GM03348 (cell line): ENCODE measurements around the gene CLIC6.
A peak's percentile ranks its signal among the peaks of the same experiment; 100 is the strongest.

Experiments used
- DNase-seq: peaks from one replicate; pipeline ENCODE4 v3.0.0; 2012; ENCODE audit warnings: low spot score

Gene CLIC6

GRCh38 chr21:34728479-34728878 lies 59.7 kb downstream of the CLIC6 start:
- DNase-seq, result no peak

GRCh38 chr21:34730194-34730593 lies 61.4 kb downstream of the CLIC6 start:
- DNase-seq, result no peak

DNA sequence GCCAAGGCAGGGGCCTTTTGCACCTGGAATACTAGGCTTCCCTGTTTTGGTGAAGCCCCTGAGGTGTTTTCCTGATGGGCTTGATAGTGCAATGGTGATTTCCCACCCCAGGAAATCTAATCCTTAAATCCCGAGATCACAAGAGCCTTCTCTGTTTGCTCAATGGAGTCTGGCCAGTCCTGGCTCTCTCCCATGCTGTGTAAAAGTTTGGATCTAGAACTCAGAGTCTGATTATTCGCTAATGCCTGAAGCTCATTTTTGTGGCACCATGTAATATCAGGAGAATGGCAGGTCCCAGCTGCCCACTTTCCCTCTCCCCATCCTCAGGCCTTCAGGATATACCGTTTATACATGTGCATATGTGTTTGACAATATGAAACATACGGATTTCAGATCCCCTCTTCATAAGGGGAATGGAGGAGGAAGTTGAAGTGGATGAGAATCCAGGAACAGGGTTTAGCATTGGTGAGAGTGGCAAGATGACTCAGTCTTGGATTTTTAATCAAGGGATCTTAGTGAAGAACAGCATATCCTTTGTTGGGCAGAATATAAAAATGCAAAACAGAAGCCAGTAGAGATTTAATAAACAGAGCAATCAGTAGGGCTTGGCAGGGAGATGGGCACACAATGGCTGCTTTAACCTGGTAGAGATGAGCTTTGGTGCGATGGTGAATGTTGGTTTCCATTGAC lies 62.1 kb downstream of the CLIC6 start:
- DNase-seq, result no peak

DNA sequence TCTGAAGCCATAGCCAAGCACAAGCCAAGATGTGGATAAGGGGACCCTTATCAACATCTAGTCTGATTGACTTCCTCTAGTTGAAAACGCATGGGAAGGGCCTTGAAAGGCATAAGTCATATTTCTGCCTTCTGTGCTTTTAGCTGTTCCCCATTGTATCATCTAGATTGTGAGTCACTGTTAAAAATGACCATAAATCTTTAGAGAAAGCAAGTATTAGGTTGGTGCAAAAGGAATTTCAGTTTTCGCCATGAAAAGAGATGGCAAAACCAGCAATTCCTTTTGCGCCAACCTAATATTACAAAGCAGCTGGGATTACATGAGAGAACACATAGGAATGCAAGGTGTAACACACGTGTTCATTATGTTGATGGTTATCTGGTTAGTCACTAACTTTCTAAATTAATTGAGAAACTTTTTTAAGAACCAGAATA lies 63.6 kb downstream of the CLIC6 start:
- DNase-seq, result no peak

DNA sequence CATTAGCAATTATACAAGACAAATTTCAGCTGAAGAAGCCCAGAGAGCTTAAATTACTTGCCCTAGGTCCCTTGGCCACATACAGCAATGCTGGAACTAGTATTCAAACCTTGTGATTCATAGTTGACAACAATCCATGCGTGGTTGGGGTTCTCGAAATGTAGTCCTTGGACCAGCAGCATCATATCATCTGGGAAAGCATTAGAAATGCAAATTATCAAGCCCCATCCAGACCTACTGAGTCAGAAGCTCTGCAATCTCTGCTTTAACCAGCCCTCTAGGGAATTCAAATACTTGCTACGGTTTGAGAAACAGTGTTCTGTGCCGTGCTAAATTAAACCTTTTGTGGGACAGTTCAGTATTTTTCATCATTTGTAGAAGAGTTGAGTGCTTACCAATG lies 65.1 kb downstream of the CLIC6 start:
- no peak for DNase-seq

DNA sequence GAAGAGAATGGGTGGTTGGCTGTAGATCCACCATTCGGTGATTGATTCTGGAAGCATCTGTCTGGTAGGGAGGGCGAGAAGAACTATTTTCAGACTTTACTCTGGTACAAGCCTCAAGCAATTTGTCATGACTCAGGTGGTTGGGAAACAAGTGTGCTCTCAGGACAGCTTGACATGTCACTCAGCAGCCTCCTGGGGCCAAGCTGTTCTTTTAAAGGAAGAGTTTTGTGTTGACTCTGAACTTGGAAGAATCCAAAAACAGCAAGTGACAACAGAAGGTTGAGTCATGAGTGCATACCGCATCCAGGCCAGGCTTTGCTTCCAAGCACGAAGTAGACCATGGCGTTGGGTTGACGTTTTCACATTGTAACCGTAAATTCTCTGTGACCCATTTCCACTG lies 65.9 kb downstream of the CLIC6 start:
- no peak for DNase-seq

DNA sequence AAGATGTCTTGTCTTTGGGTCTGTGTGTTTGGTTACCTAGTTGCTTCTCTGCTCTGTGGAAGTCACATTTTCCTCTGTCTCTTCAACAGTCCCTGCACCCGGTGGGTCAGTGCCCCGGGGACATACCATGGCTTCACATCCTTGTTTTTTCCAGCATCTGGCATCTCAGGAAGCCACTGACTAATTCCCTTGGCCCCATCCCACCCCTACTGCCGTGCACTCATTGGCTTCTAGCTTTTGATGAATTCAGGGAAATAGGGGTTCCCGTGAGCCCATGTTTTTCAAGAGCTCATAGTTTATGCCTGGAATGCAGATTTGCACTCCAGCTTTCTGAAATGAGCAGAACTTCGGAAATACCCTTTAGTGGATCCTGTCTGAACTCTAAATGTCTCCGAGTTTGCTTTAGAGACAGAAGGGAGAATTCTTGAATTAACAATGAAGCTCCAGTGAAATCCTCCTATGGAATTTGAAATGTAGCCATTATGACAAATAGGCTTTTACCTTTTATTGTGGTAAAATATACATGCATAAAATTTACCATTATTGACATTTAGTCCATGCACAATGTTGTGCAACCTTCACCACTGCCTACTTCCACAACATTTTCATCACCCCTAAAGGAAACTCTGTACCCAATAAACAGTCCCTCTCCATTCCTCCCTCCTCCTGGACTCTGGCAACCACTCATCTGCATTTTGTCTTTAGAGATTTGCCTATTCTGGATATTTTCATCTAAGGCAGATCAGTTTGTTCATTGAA lies 67.5 kb downstream of the CLIC6 start:
- peak; percentile 52 for DNase-seq

DNA sequence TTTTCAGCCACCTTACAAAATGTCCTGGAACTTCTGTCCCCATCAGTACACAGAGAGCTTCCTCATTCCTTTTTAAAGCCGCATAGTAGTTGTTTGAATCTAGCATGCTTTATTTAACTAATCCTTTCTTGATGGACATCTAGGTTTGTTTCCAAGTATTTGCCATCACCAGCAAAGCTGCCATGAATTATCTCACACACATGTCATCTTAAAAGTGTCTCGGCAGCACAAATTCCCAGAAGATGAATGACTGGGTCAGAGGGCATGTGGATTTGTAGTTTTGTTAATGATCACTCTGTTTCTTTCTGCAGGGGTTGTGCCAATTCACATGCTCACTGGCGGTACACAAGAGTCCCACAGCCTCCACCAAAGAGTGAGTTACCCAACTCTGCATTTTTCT lies 68.3 kb downstream of the CLIC6 start:
- DNase-seq, result peak; percentile 32

- no peak for DNase-seq
Observed at GRCh38 chr21:34740198-34740597, 71.4 kb downstream of the CLIC6 start.

DNA sequence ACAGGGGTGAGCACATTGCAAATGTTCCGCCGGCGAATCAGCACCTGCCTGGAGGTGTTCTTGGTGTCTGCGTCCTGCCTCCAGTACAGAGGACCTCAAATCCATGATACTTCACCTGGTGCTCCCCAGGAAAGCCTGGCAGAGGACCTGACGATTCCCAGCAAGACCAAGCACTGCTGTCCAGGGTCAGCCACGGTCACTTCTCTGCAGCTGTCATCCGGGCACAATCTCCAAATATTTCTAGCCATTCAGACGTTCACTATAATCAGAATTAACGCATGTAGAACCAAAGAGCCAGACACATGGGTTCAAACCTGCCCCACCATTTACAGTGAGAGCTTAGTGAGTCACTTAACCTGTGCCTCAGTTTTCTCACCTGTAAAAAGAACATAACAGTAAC lies 74.5 kb downstream of the CLIC6 start:
- no peak for DNase-seq

DNA sequence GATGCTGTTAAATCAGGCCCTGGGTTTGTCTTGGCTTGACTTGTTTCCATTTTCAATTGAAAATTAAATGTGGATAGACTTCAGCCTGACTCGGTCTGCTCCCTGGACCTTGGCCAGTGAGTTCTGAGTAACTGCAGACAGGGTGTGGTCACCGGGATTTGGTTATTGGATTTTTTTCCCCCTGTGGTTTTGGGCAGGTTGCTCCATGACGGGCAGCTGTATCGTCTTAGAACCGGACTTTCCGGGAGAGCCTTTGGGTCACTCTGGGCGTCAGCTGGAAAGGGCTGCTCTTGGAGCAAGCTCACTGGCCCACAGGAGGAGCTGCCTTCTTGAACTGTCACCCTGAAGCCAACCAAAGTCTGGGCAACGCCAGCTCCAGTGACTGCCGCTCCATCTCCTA lies 75.0 kb downstream of the CLIC6 start:
- peak; percentile 88 for DNase-seq

- no peak for DNase-seq
Observed at GRCh38 chr21:34744801-34745200, 76.0 kb downstream of the CLIC6 start.

- peak; percentile 91 for DNase-seq
Observed at GRCh38 chr21:34745557-34746255, 76.9 kb downstream of the CLIC6 start.

- no peak for DNase-seq
Observed at GRCh38 chr21:34748862-34749261, 80.1 kb downstream of the CLIC6 start.

DNA sequence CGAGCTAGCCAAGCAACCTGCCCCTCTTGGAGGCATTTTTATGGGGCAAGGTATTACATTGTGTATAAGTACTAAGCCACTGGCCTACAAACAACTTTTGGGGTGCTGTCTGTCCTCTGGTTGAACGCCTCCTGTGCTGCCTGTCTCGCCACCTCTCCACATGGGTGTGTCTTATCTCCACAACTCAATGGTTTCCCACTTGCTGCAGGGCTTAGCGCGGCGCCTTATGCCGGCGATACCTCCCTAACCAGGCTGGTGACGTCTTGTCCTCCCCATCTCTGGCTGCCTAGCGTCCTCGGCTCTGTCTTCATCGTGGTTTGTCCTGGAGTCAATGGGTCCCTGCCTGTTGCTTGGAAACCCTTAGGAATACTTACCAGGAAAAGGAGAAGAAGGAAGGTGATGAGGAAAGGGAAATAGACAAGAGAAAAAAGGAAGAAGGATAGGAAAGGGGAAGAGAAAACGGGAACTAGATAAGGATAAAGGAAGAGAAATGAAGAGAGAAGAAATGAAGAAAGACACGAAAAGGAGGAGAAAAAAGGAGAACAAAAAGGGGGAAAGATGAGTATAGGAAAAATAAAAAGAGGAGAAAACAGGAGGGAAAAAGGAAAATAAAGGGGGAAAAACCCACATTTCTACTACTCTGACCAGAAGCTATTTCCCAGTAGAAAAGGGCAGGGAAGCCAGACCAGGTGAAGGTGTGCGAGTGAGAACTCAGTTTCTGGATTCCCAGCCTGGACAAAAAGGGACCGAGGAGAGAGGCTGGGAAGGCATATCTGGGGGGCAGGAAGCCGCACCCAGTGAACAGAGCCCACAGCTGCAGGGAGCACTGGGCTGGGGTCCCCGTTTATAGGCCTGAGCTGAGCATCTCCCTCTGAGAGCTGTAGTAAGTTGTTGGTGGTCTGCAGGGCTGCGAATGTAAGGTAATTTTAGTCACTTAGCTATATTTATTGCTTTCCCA lies 86.2 kb downstream of the CLIC6 start:
- no peak for DNase-seq

DNA sequence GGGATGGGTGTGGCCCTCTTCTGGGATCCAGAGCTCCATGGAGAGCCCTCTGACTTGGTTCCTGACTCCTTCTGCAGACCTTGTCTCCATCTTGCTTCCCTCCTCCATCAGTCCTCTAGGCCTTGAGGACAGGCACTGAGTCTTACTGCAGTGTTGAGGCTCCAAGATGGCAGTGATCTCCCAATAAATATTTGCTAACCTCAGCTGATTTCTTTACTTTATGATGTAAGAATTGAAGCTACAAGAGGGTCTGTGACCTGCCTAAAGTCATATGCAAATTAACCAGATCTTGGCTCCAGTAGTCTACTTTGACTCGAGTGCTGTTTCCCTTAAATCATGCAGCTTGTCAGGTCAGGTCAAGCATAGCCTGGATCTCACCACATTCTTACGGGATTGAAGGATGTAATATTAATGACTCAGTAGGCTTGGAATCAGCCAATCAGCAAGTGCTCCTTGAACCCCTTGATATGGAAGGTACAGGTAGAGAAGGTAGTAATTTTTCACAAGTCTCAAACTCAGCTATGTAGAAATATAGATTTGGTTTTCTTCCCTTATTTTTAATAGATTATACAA lies 93.0 kb downstream of the CLIC6 start:
- no peak for DNase-seq

GRCh38 chr21:34762786-34763185 lies 94.0 kb downstream of the CLIC6 start:
- peak; percentile 68 for DNase-seq

DNA sequence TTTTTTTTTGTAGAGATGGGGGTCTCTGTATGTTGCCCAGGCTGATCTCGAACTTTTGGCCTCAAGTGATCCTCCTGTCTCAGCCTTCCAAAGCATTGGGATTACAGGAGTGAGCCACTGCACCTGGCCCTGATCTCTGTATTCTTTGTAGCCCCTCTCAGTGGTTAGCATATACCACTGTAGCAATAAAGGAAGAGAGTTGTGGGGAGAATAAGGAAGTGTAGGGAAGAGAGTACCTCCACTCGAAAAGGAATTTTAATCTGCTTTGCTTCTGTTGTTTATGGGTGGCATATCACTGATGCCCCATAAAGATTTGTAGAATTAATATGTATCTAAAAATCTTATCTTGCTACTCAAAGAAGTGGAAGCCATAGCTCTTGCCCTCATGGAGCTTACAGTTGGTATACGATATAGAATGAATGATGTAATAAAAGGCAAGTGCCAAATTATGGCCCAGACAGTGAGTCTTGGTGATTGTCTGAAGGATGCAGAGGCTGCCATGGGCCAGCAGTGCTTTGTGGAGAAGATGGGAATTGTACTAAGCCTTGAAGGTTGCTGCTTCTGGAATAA lies 96.0 kb downstream of the CLIC6 start:
- DNase-seq, result no peak

- DNase-seq, result no peak
Observed at GRCh38 chr21:34765619-34766018, 96.8 kb downstream of the CLIC6 start.

- DNase-seq, result no peak
Observed at GRCh38 chr21:34766862-34767261, 98.1 kb downstream of the CLIC6 start.
